H1 (cell line): ENCODE measurements around the gene RPL36AL. TPM values are rescaled to one million over a fixed set of nuclear protein-coding genes. Genes with fewer than 3 reads are reported as not detected.

Source experiments
- ATF2 ChIP-seq: IDR thresholded peaks from 2 replicates; pipeline ENCODE4 v1.6.1; 2012; ENCODE audit warnings: low read length, inconsistent platforms
- CTCF ChIP-seq, 3 experiments: IDR thresholded peaks; 1 replicate in 2 of 3; 2 replicates in 1 of 3; pipeline versions ENCODE4 v1.5.1 to v1.6.1; 2011; ENCODE audit warnings: low read length in 3 of 3, mild to moderate bottlenecking in 3 of 3, inconsistent platforms in 2 of 3, low read depth in 1 of 3, moderate library complexity in 1 of 3; ENCODE audit not compliant: insufficient read depth in 1 of 3; ENCODE audit errors: control extremely low read depth in 1 of 3
- MAFK ChIP-seq: IDR thresholded peaks from 2 replicates; pipeline ENCODE4 v1.6.1; 2012; ENCODE audit warnings: low read depth, mild to moderate bottlenecking, improper control_type of control experiment, low read length
- RXRA ChIP-seq: IDR thresholded peaks from 2 replicates; pipeline ENCODE4 v1.6.1; 2011; ENCODE audit warnings: low read depth, mild to moderate bottlenecking, low read length, moderate library complexity; ENCODE audit not compliant: insufficient read depth
- SAP30 ChIP-seq: fragments of 300-600 bp; sonication (generic); IDR thresholded peaks from 2 replicates; pipeline ENCODE4 v1.7.1; 2012; ENCODE audit warnings: low read length, moderate library complexity, mild to moderate bottlenecking, inconsistent platforms; ENCODE audit not compliant: insufficient read depth, insufficient replicate concordance
- polyA plus RNA-seq, 7 experiments: library from polyadenylated mRNA; depleted of rRNA in 3 of 7; stranded (reverse) in 5 of 7; unstranded in 2 of 7; fragments of >200 nt in 5 of 7; fragments of 200-250 nt in 2 of 7; gene quantifications; 1 replicate in 5 of 7; 2 replicates in 1 of 7; 4 replicates in 1 of 7; pipeline versions ENCODE4 v1.2.1 to v1.2.3, GENCODE V29; 2011 to 2013; ENCODE audit warnings: missing spikeins in 2 of 7, mixed read lengths in 2 of 7
- total RNA-seq: library from RNA; stranded (reverse); fragmentation: NEBNext Ultra II Directional; extraction: Animal tissue kit (Norgen Biotek cat#: 25700); gene quantifications from 2 replicates; pipeline ENCODE4 v1.2.1, GENCODE V29; 2021

Gene RPL36AL
- total and polyA plus RNA-seq, 2 of the 8 experiments (the other 6 are each of a cell fraction or from before 2014, with no cell fraction given): 138 to 230 TPM

GRCh38 chr14:49586673-49587460 is 33.6 kb downstream of the RPL36AL start (continued):
- TF ChIP-seq ATF2 (peak; percentile 93), SAP30 (no peak), RXRA (no peak), MAFK (no peak; the same call in 1 of the 2 replicates), CTCF (IDR thresholded peaks at IDR 0.05; ENCODE audit: control extremely low read depth in 1 of 3, insufficient read depth in 1 of 3, low read depth in 1 of 3, low read length in 3 of 3) (peak in 2 of 3 experiments; percentile 76 to 89; a peak in 3 of 4 replicates)
